B cell (primary cell): ENCODE results near the gene TMEM43. TPM values are rescaled to one million over a fixed set of nuclear protein-coding genes. Genes with fewer than 3 reads are reported as not detected.
A peak's percentile ranks its signal among the peaks of the same experiment; 100 is the strongest.

Experiments used
- ATAC-seq: fragments of 200-7000 bp; cut with Tn5 transposase; one replicate; pipeline ENCODE4 v1.10.0; 2021; ENCODE audit warnings: low read depth, mild to moderate bottlenecking, moderate number of reproducible peaks, moderate library complexity
- CTCF ChIA-PET: fragments of 350-600 bp; sonication (Branson Sonifier 250); formaldehyde crosslinking; loops from one replicate; lab custom pipeline; 2021; ENCODE audit warnings: antibody characterized with exemption, inconsistent platforms; lab: Charles Lee
- POLR2A ChIA-PET: fragments of 350-600 bp; sonication (Branson Sonifier 250); formaldehyde crosslinking; loops from one replicate; lab custom pipeline; 2021; ENCODE audit warnings: antibody characterized with exemption; lab: Charles Lee
- DNase-seq: peaks from one replicate; pipeline ENCODE4 v3.0.0; 2013
- H2AFZ ChIP-seq: 2 replicates; pipeline ENCODE4 v1.6.1; 2012; ENCODE audit warnings: mild to moderate bottlenecking, low read depth, low read length; ENCODE audit not compliant: insufficient read depth, poor library complexity, severe bottlenecking
- H3K27ac ChIP-seq, 2 donors: 1 replicate in 1 of 2; 2 replicates in 1 of 2; pipeline ENCODE4 v1.5.1; 2012 to 2013; ENCODE audit warnings: low read length in 2 of 2, mild to moderate bottlenecking in 2 of 2, moderate library complexity in 1 of 2
- H3K27me3 ChIP-seq, 4 experiments: fragments of 200-600 bp in 1 of 4; sonication (generic) in 1 of 4; replicated peaks in 1 of 4; 1 replicate in 2 of 4; 2 replicates in 2 of 4; pipeline versions ENCODE4 v1.6.1 to v1.7.0; 2013 to 2016; ENCODE audit warnings: low read length in 3 of 4, mild to moderate bottlenecking in 2 of 4, mixed read lengths in 1 of 4, moderate library complexity in 1 of 4; ENCODE audit not compliant: insufficient read depth in 4 of 4, control insufficient read depth in 3 of 4; ENCODE audit errors: control extremely low read depth in 1 of 4
- H3K36me3 ChIP-seq, 2 experiments: replicated peaks in 1 of 2; 1 replicate in 1 of 2; 2 replicates in 1 of 2; pipeline versions ENCODE4 v1.6.1 to v1.7.1; 2013; ENCODE audit warnings: low read length in 1 of 2; ENCODE audit not compliant: insufficient read depth in 2 of 2, control insufficient read depth in 1 of 2; ENCODE audit errors: control extremely low read depth in 1 of 2, extremely low read depth in 1 of 2
- H3K4me1 ChIP-seq, 2 donors: fragments of 200-600 bp in 1 of 2; sonication (generic) in 1 of 2; 1 replicate in 1 of 2; 2 replicates in 1 of 2; pipeline versions ENCODE4 v1.5.1 to v1.6.1; 2013 to 2017; ENCODE audit warnings: low read length in 2 of 2; ENCODE audit not compliant: control insufficient read depth in 2 of 2, insufficient read depth in 2 of 2
- H3K4me2 ChIP-seq: replicated peaks from 2 replicates; pipeline ENCODE3; 2012; ENCODE audit warnings: mild to moderate bottlenecking, low read depth, low read length; ENCODE audit not compliant: poor library complexity, severe bottlenecking
- H3K4me3 ChIP-seq, 5 experiments: fragments of 200-600 bp in 1 of 5; sonication (generic) in 1 of 5; 1 replicate in 3 of 5; 2 replicates in 2 of 5; pipeline versions ENCODE4 v1.5.1 to v1.7.0; 2011 to 2016; ENCODE audit warnings: low read length in 4 of 5, mild to moderate bottlenecking in 4 of 5, low read depth in 2 of 5, control low read depth in 1 of 5, moderate library complexity in 1 of 5; ENCODE audit not compliant: insufficient read depth in 1 of 5; ENCODE audit errors: control extremely low read depth in 1 of 5, extremely low read depth in 1 of 5
- H3K79me2 ChIP-seq: fragments of 200-600 bp; sonication (generic); one replicate; pipeline ENCODE4 v1.6.0; 2016; ENCODE audit warnings: low read length; ENCODE audit not compliant: control insufficient read depth, insufficient read depth
- H3K9ac ChIP-seq: fragments of 200-600 bp; sonication (generic); 2 replicates; pipeline ENCODE4 v1.6.1; 2017; ENCODE audit warnings: mild to moderate bottlenecking, low read length, moderate library complexity
- H3K9me3 ChIP-seq, 3 donors: one replicate each; pipeline versions ENCODE4 v1.6.1 to v1.7.1; 2013; ENCODE audit warnings: low read length in 2 of 3; ENCODE audit not compliant: control insufficient read depth in 2 of 3, insufficient read depth in 1 of 3; ENCODE audit errors: control extremely low read depth in 1 of 3
- H4K20me1 ChIP-seq: 2 replicates; pipeline ENCODE4 v1.6.0; 2012; ENCODE audit warnings: mild to moderate bottlenecking, low read length; ENCODE audit not compliant: insufficient read depth, control insufficient read depth, poor library complexity, severe bottlenecking
- H3K27ac Mint-ChIP-seq: one replicate; pipeline ENCODE4 v1.8.0; 2021; ENCODE audit warnings: mixed read lengths
- H3K27me3 Mint-ChIP-seq: one replicate; pipeline ENCODE4 v1.8.0; 2021; ENCODE audit warnings: mixed read lengths
- H3K4me1 Mint-ChIP-seq: one replicate; pipeline ENCODE4 v1.8.0; 2021; ENCODE audit warnings: mixed read lengths
- H3K4me3 Mint-ChIP-seq: one replicate; pipeline ENCODE4 v1.8.0; 2021; ENCODE audit warnings: mixed read lengths
- H3K9me3 Mint-ChIP-seq: one replicate; pipeline ENCODE4 v1.8.0; 2022; ENCODE audit warnings: mixed read lengths; ENCODE audit not compliant: insufficient read depth
- CTCF ChIP-seq: fragments of 200-600 bp; IDR thresholded peaks from one replicate; pipeline ENCODE4 v1.8.0; 2022; ENCODE audit warnings: antibody characterized with exemption, mild to moderate bottlenecking
- EZH2 ChIP-seq: IDR thresholded peaks from 2 replicates; pipeline ENCODE4 v1.6.1; 2012; ENCODE audit warnings: borderline replicate concordance, low read depth, mild to moderate bottlenecking, moderate library complexity, low read length; ENCODE audit not compliant: insufficient read depth, poor library complexity, severe bottlenecking
- whole genome bisulfite sequencing: methylation state at CpG from one replicate; pipeline ENCODE4 v1.1.5; 2013; ENCODE audit warnings: missing lambda C conversion rate; ENCODE audit not compliant: insufficient coverage; 5-methylcytosine and 5-hydroxymethylcytosine counted together
- intact Hi-C: fragments of 100-400 bp; cut with micrococcal nuclease; formaldehyde crosslinking; loops from one replicate; pipeline ENCODE4 v1.10.0; 2022
- polyA plus RNA-seq: library from polyadenylated mRNA; depleted of rRNA; stranded (reverse); fragments of >200 nt; gene quantifications from 2 replicates; pipeline ENCODE4 v1.2.3, GENCODE V29; 2012
- total RNA-seq, 2 donors: library from RNA; stranded (reverse); fragments of 120-200 nt in 1 of 2; gene quantifications; 1 replicate in 1 of 2; 2 replicates in 1 of 2; pipeline versions ENCODE4 v1.2.3 to v1.2.4, GENCODE V29; 2013 to 2022

The TMEM43 gene
- total and polyA plus RNA-seq, 2 donors (not counting 1 experiment from before 2014, with no cell fraction given), result 29.5 to 37.6 TPM

GRCh38 chr3:14178247-14179113, 53.6 kb downstream of the TMEM43 start, which contains the start of the genes LSM3 and XPC:
Gene LSM3, plus strand, starts transcription at chr3:14178817. Its CDS starts 44 bp downstream, at chr3:14178861.
Gene XPC, minus strand, starts transcription at chr3:14178601. Its CDS starts 33 bp downstream, at chr3:14178568.
- no peaks in the 10 kb centered on the region for H4K20me1 ChIP-seq
- POLR2A ChIA-PET, result interaction anchor here (0.6 to 2.7 kb wide), 7 partner anchors 23 to 921 kb away, joined by 3 to 28 read pairs (median 6); partner anchors contain the start of genes CCDC174, CHCHD4, MRPS25 and RBSN
- peak within 1 kb of the TSS; percentile 85 to 97 for H3K27ac ChIP-seq
- peak within 1 kb of the TSS; percentile 99 for H3K9ac ChIP-seq
- TF ChIP-seq CTCF (no peak), EZH2 (no peak)
- H3K9me3 Mint-ChIP-seq, result no peaks in the 10 kb centered on the region
- H2AFZ ChIP-seq, result peak within 1 kb of the TSS; percentile 98
- H3K4me3 ChIP-seq, result peak within 1 kb of the TSS; percentile 65 to 97 (median 89)
- no peaks in the 10 kb centered on the region for H3K9me3 ChIP-seq
- H3K4me1 Mint-ChIP-seq, result peaks cover 65% of the 10 kb centered on the region
- peak; percentile 99 for DNase-seq
- peak within 1 kb of the TSS; percentile 91 for H3K4me2 ChIP-seq
- intact Hi-C loops, result loop anchor here (1.0 to 5.0 kb wide), 9 partner anchors 34 to 1516 kb away; partner anchors contain the start of genes CHCHD4, RAF1 and SLC6A6
- H3K27ac Mint-ChIP-seq, result peak within 1 kb of the TSS; percentile 99
- H3K79me2 ChIP-seq, result peaks cover 46% of the 10 kb centered on the region
- H3K27me3 ChIP-seq, result no peaks in the 10 kb centered on the region
- ATAC-seq, result peak; percentile 96
- CTCF ChIA-PET, result interaction anchor here (0.9 to 2.8 kb wide), 6 partner anchors 13 to 282 kb away, joined by 3 to 13 read pairs (median 6); partner anchors contain the start of genes CHCHD4 and TMEM43
- H3K4me3 Mint-ChIP-seq, result peak within 1 kb of the TSS; percentile 95
- no peaks in the 10 kb centered on the region for H3K27me3 Mint-ChIP-seq
- H3K4me1 ChIP-seq, result peaks cover 39 to 42% of the 10 kb centered on the region in 2 donors
- WGBS, result under 1% methylated on average over 75 of the region's 78 CpGs
- H3K36me3 ChIP-seq, result peaks cover 8 to 15% of the 10 kb centered on the region in 2 experiments
